AG09309 (cell line): ENCODE data around the gene FOXK2.

Experiments
- DNase-seq: peaks from one replicate; pipeline ENCODE4 v3.0.0-alpha.2; 2010; ENCODE audit warnings: low read depth
- H3K4me3 ChIP-seq: 2 replicates; pipeline ENCODE4 v1.5.1; 2011; ENCODE audit warnings: mild to moderate bottlenecking, low read depth, low read length, moderate library complexity; ENCODE audit not compliant: control insufficient read depth
- CTCF ChIP-seq: IDR thresholded peaks from 2 replicates; pipeline ENCODE4 v1.5.1; 2011; ENCODE audit warnings: mild to moderate bottlenecking, low read depth, low read length, inconsistent platforms; ENCODE audit not compliant: insufficient read depth, control insufficient read depth; ENCODE audit errors: missing control alignments

FOXK2 gene

DNA sequence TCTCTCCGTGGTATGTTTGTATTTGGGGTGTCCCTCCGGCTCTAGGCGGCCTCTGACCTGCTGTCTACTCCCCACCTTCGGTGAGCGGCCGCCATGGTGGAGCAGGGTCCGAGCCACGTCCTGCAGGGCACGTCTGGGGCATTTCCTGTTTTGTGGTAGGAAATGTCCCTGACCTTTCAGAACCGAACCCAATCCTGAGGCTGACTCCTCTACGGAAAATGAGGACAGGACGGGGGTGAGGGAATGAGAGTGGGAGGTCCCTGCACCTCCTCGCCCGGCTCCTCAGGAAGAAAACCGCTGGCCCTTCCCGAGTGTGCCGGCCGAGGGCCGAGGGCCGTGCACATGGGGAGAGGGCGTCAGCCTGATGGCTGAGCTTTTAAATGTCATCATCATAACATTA lies 83.0 kb downstream of the FOXK2 start:
- H3K4me3 ChIP-seq = no peak overlapping the region
- TF ChIP-seq CTCF = no peak
- no peak for DNase-seq

- DNase-seq = no peak
- H3K4me3 ChIP-seq = no peak overlapping the region
- TF ChIP-seq CTCF = no peak
Observed at GRCh38 chr17:82602986-82603710, 83.6 kb downstream of the FOXK2 start.

- no peak for DNase-seq
- no peak overlapping the region for H3K4me3 ChIP-seq
- no peak for TF ChIP-seq CTCF
Observed at GRCh38 chr17:82603981-82604448, 84.5 kb downstream of the FOXK2 start.

DNA sequence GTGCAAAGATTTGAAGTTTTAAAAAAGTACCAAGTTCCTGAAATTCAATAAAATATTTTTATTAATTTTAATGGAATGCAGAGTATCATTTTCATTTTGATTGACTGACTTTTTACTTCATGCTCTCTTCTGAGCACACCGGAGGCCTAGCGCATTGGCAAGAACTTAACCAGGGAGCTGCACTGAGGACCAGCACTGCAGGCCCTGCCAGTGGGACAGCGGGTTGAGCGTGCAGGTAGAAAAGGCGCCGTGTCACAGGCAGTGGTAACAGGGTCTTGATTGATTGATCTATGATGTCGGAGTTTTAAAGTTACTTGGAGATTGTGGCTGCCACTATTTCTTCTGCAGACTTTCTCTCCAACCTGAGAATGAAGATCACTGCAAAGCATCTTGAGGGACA lies 85.0 kb downstream of the FOXK2 start:
- DNase-seq = no peak
- no peak for TF ChIP-seq CTCF
- H3K4me3 ChIP-seq = no peak overlapping the region

- no peak overlapping the region for H3K4me3 ChIP-seq
- no peak for DNase-seq
- no peak for TF ChIP-seq CTCF
Observed at GRCh38 chr17:82605939-82606600, 86.5 kb downstream of the FOXK2 start.

- H3K4me3 ChIP-seq = no peak overlapping the region
- DNase-seq = no peak
- no peak for TF ChIP-seq CTCF
Observed at GRCh38 chr17:82608816-82609215, 89.3 kb downstream of the FOXK2 start.
